Immature natural killer cell (primary cell): Measurements from ENCODE around the gene IRAK4. TPM values are rescaled to one million over a fixed set of nuclear protein-coding genes. Genes with fewer than 3 reads are reported as not detected.
A peak's percentile ranks its signal among the peaks of the same experiment; 100 is the strongest.

Experiments used
- DNase-seq, 3 donors: peaks; one replicate each; pipeline ENCODE4 v3.0.0; 2022; ENCODE audit warnings: mixed read lengths in 1 of 3
- H3K27ac Mint-ChIP-seq, 6 donors: one replicate each; pipeline ENCODE4 v1.8.0; 2020; ENCODE audit warnings: mixed read lengths in 6 of 6, mild to moderate bottlenecking in 5 of 6, inconsistent platforms in 4 of 6, moderate library complexity in 3 of 6
- H3K27me3 Mint-ChIP-seq, 3 donors: one replicate each; pipeline ENCODE4 v1.8.0; 2020 to 2021; ENCODE audit warnings: low read depth in 3 of 3, mild to moderate bottlenecking in 3 of 3, mixed read lengths in 3 of 3, moderate library complexity in 3 of 3, inconsistent platforms in 1 of 3
- H3K36me3 Mint-ChIP-seq, 3 donors: one replicate each; pipeline ENCODE4 v1.8.0; 2020; ENCODE audit warnings: mixed read lengths in 3 of 3, inconsistent platforms in 2 of 3, mild to moderate bottlenecking in 2 of 3
- H3K4me1 Mint-ChIP-seq, 2 donors: one replicate each; pipeline ENCODE4 v1.8.0; 2020; ENCODE audit warnings: inconsistent platforms in 2 of 2, mild to moderate bottlenecking in 2 of 2, mixed read lengths in 2 of 2, moderate library complexity in 1 of 2
- H3K4me3 Mint-ChIP-seq, 5 donors: one replicate each; pipeline ENCODE4 v1.8.0; 2020; ENCODE audit warnings: mild to moderate bottlenecking in 5 of 5, mixed read lengths in 5 of 5, inconsistent platforms in 3 of 5, moderate library complexity in 3 of 5
- H3K9me3 Mint-ChIP-seq, 6 donors: one replicate each; pipeline ENCODE4 v1.8.0; 2020; ENCODE audit warnings: mild to moderate bottlenecking in 6 of 6, mixed read lengths in 6 of 6, inconsistent platforms in 4 of 6, moderate library complexity in 3 of 6
- polyA plus RNA-seq, 3 donors: library from polyadenylated mRNA; unstranded; fragments of 300-500 nt; fragmentation: Illumina TruSeq; gene quantifications; one replicate each; pipeline ENCODE4 v1.2.3, GENCODE V29; 2021

The IRAK4 gene
- polyA plus RNA-seq, 3 donors from 2014 or later, result 26.8 to 45.4 (median 39.3) TPM

- H3K27me3 Mint-ChIP-seq, result peaks cover 0 to 3% (median 2%) of the 10 kb centered on the region in 3 donors
- no peak for DNase-seq
- no peaks in the 10 kb centered on the region for H3K36me3 Mint-ChIP-seq
- peak overlapping the region; percentile 67 to 98 (median 90) for H3K27ac Mint-ChIP-seq
- no peaks in the 10 kb centered on the region for H3K9me3 Mint-ChIP-seq
- peaks cover 44 to 47% of the 10 kb centered on the region in 2 donors for H3K4me1 Mint-ChIP-seq
- H3K4me3 Mint-ChIP-seq, result peak overlapping the region; percentile 83 to 99 (median 91)
Observed at GRCh38 chr12:43835264-43835655, 76.5 kb downstream of the IRAK4 start.

- Mint-ChIP-seq H3K9me3 (no peaks in the 10 kb centered on the region), H3K27me3 (peaks cover 0 to 3% (median 2%) of the 10 kb centered on the region in 3 donors), H3K4me3 (peak within 1 kb of the TSS; percentile 83 to 99 (median 91)), H3K27ac (peak within 1 kb of the TSS; percentile 78 to 98 (median 90)), H3K36me3 (no peaks in the 10 kb centered on the region), H3K4me1 (peaks cover 44 to 47% of the 10 kb centered on the region in 2 donors)
- DNase-seq, result peak; percentile 67 to 75 (median 71)
Observed at GRCh38 chr12:43835656-43836474, 77.1 kb downstream of the IRAK4 start, which contains the start of gene TMEM117. Gene TMEM117 (plus strand): TSS chr12:43836081.

DNA sequence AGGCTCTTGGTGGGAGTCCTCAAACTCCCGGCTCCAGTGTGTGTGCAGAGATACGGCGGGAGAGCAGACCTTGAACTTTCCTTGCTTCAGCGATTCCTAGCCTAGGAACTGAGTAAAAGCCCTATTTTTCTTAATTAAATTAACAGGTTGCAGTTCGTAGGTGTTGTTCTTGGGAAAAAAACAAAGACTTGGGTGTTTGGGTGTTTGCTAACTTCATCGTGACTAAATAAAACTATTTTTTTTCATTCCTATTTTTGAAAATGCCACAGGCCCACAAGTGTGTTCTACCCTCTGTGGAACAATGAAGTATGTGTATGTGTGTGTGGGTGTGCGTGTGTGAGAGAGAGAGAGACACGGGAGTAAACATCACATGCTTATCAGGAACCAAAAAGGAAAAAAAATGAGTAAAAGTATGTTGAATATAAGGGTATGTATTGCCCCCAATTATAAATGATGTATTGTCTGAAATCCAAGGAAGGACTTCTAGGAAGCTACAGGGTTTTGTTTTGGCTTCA, 77.8 kb downstream of the IRAK4 start:
- Mint-ChIP-seq H3K4me3 (peak overlapping the region; percentile 70 to 84 (median 82)), H3K27ac (peak overlapping the region; percentile 43 to 94 (median 81)), H3K27me3 (peaks cover 0 to 3% (median 2%) of the 10 kb centered on the region in 3 donors), H3K36me3 (no peaks in the 10 kb centered on the region), H3K9me3 (no peaks in the 10 kb centered on the region), H3K4me1 (peaks cover 43% of the 10 kb centered on the region in 2 donors)
- DNase-seq, result peak in 1 of 3 donors; percentile 13

Other genes with a start within 250 kb of the IRAK4 start
- not detected for gene ADAMTS20, start 206.7 kb upstream of the IRAK4 start, polyA plus RNA-seq
- 10 to 100 TPM; 13.5 to 42.1 (median 35.9) TPM for gene PUS7L, start 161 bp upstream of the IRAK4 start, polyA plus RNA-seq
- gene TWF1, start 47.4 kb downstream of the IRAK4 start, polyA plus RNA-seq, result 10 to 100 TPM; 20.4 to 21.7 (median 21.3) TPM
- gene TMEM117, start 77.1 kb downstream of the IRAK4 start, polyA plus RNA-seq, result 1 to 10 TPM; 2.0 to 7.8 (median 4.0) TPM